ENCODE results near the gene NUTM2G.
"Not testable (repeated sequence)": the region's sequence is repeated elsewhere in the genome, so short reads cannot be mapped to it uniquely, and the experiment has no call there.

Gene NUTM2G, protein sequence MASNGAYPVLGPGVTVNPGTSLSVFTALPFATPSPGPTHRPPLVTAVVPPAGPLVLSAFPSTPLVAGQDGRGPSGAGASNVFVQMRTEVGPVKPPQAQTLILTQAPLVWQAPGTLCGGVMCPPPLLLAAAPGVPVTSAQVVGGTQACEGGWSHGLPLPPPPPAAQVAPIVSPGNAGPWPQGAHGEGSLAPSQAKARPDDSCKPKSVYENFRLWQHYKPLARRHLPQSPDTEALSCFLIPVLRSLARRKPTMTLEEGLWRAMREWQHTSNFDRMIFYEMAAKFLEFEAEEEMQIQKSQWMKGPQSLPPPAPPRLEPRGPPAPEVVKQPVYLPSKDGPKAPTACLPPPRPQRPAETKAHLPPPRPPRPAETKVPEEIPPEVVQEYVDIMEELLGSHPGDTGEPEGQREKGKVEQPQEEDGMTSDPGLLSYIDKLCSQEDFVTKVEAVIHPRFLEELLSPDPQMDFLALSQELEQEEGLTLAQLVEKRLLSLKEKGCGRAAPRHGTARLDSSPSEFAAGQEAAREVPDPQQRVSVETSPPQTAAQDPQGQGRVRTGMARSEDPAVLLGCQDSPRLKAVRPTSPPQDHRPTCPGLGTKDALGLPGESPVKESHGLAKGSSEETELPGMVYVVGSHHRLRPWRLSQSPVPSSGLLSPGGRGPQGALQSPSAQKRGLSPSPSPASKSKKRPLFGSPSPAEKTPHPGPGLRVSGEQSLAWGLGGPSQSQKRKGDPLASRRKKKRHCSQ

DNA sequence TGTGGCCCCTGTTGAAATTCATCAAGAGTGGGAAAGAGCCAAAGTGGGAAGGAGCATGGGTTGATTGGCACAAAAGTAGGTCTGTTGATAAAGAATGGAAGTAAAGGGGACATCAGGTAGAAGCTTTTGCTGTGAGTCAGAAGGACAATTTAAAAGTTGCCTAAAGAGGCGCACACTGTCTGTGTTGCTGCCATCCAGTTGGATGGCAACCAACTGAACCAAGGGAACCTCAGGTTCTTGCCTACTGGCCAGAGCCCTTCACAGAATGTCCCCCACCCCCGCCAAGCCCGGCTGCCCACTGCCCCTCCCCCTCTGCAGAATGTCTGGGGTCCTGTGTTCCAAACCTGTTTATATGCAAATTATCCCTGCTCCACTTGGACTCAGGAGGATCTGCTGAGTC lies at the start of gene NUTM2G:
Gene NUTM2G, plus strand, starts transcription at position 301 of the 400 bp plus-strand sequence. CDS start 182 bp downstream, outside the sequence.
- not testable (repeated sequence) for H3K27me3 Mint-ChIP-seq, H3K4me1 Mint-ChIP-seq, H3K4me3 Mint-ChIP-seq, H3K9me3 Mint-ChIP-seq, H3K27ac Mint-ChIP-seq, ATAC-seq, DNase-seq

DNA sequence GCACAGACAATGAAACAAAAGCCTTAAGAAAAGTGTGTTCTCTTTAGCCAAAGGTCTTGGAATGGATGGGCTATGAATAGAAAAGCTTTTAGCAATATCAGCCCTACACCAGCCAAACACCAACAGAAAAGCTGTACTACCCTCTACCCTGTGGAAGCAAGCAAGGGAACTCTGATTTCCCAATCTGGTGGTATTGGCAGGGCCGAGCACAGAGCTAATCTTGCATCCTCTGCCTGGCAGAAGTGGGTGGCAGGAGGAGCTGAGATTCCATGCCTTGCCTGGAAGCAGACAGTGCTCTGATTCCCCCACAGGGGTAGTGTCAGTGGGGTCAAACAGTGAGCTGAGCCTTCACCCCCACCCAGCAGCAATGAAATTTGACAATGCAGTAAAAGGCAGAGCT lies 44.7 kb upstream of the NUTM2G start:
- ATAC-seq = no peak
- Mint-ChIP-seq H3K4me3 (no peak overlapping the region), H3K27me3 (peaks cover 12% of the 10 kb centered on the region), H3K27ac (no peak overlapping the region), H3K4me1 (no peaks in the 10 kb centered on the region), H3K9me3 (peaks cover 10 to 16% of the 10 kb centered on the region in 2 donors)
- no peak for DNase-seq

DNA sequence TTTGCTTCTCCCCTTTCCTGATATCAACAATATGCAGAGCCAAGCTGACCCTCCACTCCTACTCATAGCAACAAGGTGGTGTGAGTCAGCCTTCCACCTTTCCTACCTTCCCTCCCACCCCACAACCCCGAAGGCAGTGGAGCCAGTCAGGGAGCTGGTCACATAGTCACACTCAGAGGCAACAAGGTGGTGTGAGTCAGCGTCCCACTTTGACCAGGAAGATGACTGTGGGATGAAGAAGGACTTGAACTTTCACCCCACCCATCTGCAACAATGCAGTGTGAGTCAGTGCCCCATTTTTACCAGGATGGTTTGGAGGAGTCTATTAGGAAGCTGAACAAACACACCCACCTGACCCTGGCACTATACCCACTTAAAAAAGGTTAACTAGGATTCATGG lies 44.2 kb upstream of the NUTM2G start:
- Mint-ChIP-seq H3K4me1 (no peaks in the 10 kb centered on the region), H3K27me3 (peaks cover 7% of the 10 kb centered on the region), H3K4me3 (no peak overlapping the region), H3K27ac (no peak overlapping the region), H3K9me3 (peaks cover 10 to 16% of the 10 kb centered on the region in 2 donors)
- no peak for DNase-seq
- ATAC-seq = no peak

DNA sequence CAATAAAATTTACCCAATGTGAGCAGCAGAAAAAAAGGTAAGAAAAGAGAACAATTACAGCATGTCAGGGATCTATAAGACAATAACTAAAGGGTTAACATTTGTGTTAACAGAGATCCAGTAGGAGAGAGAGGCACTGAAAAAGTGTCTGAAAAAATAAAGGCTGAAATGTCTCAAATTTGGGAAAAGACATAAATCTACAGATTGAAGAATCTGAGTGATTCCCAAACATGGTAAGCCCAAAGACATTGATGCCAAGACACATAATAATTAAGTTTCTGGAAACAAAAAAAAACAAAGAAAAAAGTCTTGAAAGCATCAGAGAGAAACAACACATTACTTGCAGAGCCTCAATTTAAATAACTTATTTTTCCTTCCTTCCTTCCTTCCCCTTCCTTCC lies 43.2 kb upstream of the NUTM2G start:
- ATAC-seq (no peak), DNase-seq (no peak)
- no peaks in the 10 kb centered on the region for H3K27me3 Mint-ChIP-seq
- no peaks in the 10 kb centered on the region for H3K4me1 Mint-ChIP-seq
- peaks cover 10 to 16% of the 10 kb centered on the region in 2 donors for H3K9me3 Mint-ChIP-seq
- H3K27ac Mint-ChIP-seq = no peak overlapping the region
- no peak overlapping the region for H3K4me3 Mint-ChIP-seq

DNA sequence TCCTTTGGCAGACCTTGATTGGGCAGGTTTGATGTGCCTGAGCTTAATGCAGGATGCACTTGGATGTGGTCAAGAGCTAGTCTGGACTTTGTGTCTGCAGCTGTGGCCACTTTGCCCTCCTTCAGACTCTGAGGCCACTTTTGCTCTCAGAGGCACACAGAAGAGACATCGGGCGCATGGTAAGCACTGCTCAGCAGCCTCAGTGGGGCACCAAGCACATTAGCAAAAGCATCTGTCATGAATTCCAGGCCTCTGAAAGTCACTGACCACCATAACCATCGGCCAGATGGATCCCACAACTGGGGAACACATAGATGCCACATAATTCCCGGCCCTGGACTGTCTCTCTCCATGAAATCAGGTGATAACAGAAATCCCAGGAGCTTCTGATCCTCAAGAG lies 40.1 kb upstream of the NUTM2G start:
- peaks cover 10 to 16% of the 10 kb centered on the region in 2 donors for H3K9me3 Mint-ChIP-seq
- no peaks in the 10 kb centered on the region for H3K4me1 Mint-ChIP-seq
- no peak for DNase-seq
- no peak overlapping the region for H3K27ac Mint-ChIP-seq
- H3K27me3 Mint-ChIP-seq = no peaks in the 10 kb centered on the region
- no peak for ATAC-seq
- no peak overlapping the region for H3K4me3 Mint-ChIP-seq

DNA sequence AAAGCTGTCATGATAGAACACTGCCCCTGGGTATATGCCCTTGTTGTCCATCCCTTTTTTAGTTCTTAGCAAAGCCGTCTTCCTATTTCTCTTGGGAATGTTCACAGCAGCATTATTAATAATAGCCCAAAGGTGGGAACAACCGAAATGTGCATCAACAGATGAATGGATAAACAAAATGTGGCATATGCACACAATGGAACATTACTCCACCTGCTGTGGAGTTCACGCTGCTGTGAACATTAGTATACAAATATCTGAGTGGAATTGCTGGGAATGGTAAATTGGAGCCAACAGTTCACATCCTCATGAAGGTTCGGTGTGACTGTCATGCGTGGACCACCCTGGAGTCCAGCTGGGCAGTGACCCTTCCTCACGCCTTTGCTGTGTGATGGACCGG lies 36.5 kb upstream of the NUTM2G start:
- no peaks in the 10 kb centered on the region for H3K27me3 Mint-ChIP-seq
- H3K4me1 Mint-ChIP-seq = no peaks in the 10 kb centered on the region
- H3K4me3 Mint-ChIP-seq = no peak overlapping the region
- ATAC-seq (no peak), DNase-seq (no peak)
- H3K9me3 Mint-ChIP-seq = no peaks in the 10 kb centered on the region
- no peak overlapping the region for H3K27ac Mint-ChIP-seq

DNA sequence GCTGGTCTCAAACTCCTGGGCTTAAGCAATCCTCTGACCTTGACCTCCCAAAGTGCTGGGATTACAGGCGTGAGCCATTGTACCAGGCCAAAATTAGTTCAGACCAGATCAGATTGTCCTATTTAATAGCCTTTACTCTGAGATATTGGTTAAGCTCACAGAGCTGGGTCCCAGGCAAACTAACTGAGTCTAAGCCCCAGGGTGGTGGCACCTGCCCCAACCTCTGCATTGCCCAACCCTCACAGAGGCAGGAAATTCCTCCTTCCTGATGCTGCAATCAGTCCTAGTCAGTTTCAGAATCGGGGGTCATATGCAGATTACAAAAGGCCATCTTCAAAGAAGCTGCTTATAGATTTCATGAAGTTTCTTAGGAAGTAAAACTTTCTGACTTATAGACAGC lies 28.6 kb upstream of the NUTM2G start:
- H3K9me3 Mint-ChIP-seq, DNase-seq, H3K27ac Mint-ChIP-seq, ATAC-seq, H3K4me1 Mint-ChIP-seq, H3K4me3 Mint-ChIP-seq, H3K27me3 Mint-ChIP-seq: not testable (repeated sequence)

DNA sequence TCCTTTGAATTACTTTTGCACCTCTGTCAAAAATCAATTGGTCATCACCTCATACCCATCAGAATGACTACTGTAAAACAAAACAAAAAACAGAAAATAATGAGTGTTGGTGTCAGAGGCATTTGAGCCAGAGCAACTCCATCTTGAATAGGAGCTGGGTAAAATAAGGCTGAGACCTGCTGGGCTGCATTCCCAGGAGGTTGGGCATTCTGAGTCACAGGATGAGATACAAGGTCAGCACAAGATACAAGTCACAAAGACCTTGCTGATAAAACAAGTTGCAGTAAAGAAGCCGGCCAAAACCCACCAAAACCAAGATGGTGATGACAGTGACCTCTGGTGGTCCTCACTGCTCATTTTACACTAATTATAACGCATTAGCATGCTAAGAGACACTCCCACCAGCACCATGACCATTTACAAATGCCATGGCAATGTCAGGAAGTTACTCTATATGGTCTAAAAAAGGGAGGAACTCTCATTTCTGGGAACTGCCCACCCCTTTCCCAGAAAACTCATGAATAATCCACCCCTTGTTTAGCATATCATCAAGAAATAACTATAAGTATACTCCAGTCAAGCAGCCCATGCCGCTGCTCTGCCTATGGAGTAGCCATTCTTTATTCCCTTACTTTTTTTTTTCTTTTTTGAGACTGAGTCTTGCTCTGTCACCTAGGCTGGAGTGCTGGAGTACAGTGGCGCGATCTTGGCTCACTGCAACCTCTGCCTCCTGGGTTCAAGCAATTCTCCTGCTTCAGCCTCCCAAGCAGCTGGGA lies 23.5 kb upstream of the NUTM2G start:
- H3K27me3 Mint-ChIP-seq, H3K4me3 Mint-ChIP-seq, DNase-seq, ATAC-seq, H3K9me3 Mint-ChIP-seq, H3K4me1 Mint-ChIP-seq, H3K27ac Mint-ChIP-seq: not testable (repeated sequence)

DNA sequence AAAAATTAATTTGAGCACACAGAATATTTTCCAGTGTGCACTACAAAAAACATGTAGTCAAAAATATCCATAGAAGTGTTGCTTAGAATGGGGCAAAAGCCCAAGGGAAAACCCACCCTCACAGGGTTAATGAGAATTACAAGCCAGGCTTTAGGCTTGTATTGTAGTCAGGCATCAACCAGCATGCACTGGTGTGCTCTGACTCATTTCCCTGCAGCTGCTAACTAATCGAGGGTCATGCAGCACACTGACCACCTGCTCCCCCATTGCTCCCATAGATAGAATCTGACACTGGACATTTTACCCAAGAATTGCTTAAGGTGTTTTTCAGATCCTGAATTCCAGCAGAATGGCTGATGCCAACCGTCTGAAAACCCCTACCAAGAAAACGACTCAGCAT lies 20.2 kb upstream of the NUTM2G start:
- not testable (repeated sequence) for DNase-seq, H3K9me3 Mint-ChIP-seq, H3K4me3 Mint-ChIP-seq, H3K4me1 Mint-ChIP-seq, H3K27ac Mint-ChIP-seq, ATAC-seq, H3K27me3 Mint-ChIP-seq

DNA sequence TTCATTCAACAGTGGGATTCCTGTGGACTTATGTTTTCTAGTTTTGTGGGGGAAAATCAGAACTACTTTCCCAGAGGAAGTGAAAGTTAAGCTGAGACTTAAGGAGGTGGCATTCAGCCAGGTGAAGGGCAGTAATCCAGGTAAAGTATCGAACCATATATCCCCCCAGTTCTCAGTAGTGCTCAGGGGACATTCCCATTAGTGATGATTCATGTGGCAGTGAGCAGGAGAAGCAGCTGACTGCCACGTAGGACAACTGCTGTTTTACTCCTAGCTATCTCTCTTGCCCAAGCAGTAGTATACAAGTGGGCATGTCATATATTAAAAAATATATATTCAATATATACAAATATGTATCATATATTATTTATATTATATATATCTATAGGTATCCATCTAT lies 13.1 kb upstream of the NUTM2G start:
- DNase-seq, H3K27me3 Mint-ChIP-seq, H3K4me1 Mint-ChIP-seq, H3K4me3 Mint-ChIP-seq, H3K27ac Mint-ChIP-seq, H3K9me3 Mint-ChIP-seq, ATAC-seq: not testable (repeated sequence)

DNA sequence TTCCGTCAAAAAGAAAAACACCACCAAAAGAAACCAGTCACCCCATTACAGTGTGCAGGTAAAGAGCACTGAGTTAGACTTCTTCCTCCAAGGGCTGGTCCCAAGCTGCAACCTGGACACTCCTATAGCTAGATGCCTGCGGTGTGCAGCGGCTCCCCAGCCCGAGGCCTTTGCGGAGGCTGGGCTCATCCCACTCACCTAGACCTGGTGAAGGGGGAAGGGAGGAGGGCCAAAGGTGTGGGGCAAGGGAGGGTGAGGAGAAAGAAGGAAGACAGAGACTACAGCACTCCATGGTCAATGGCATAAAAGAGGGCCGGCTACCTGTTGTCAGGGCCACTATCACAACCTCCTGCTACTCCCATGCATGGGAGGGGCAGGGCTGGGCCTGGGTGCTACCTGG lies 12.1 kb upstream of the NUTM2G start:
- not testable (repeated sequence) for H3K27me3 Mint-ChIP-seq, H3K4me1 Mint-ChIP-seq, ATAC-seq, H3K9me3 Mint-ChIP-seq, H3K4me3 Mint-ChIP-seq, DNase-seq, H3K27ac Mint-ChIP-seq

DNA sequence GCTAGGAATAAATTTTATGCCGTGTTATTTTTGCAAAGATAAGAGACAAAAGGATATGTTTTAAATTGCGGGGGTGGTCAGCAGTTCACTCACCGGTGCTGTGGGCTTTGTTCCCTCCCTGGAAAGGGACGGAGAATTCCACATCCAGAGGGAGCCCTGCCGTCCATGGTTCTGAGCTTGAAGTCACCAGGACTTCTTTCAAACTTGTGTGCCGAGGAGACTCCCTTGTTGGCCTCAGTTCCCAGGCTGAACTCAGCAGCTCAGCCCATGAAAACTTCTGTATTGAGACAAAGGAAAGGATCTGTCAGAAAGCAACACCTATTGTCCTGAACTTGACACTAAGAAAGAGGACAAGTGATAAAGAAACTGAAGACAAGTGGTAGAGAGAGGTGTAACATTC lies 10.1 kb upstream of the NUTM2G start:
- not testable (repeated sequence) for H3K27ac Mint-ChIP-seq, H3K9me3 Mint-ChIP-seq, DNase-seq, H3K4me1 Mint-ChIP-seq, ATAC-seq, H3K4me3 Mint-ChIP-seq, H3K27me3 Mint-ChIP-seq

DNA sequence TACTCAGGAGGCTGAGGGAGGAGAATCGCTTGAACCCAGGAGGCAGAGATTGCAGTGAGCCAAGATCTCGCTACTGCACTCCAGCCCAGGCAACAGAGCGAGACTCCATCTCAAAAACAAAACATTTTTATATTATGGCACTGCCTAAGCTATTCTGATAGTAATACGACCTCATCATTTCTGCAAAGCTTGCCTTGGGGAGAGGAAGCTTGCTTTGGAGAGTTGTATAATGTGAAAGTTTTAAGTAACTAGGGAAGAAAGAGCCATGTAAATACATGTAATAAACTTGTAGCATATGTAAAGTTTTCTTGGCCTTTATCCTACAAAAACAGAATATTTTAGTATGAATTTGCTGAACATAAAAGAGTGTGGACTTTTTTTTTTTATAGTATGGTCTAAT lies 7.8 kb upstream of the NUTM2G start:
- DNase-seq, H3K4me1 Mint-ChIP-seq, H3K27me3 Mint-ChIP-seq, H3K4me3 Mint-ChIP-seq, ATAC-seq, H3K27ac Mint-ChIP-seq, H3K9me3 Mint-ChIP-seq: not testable (repeated sequence)

DNA sequence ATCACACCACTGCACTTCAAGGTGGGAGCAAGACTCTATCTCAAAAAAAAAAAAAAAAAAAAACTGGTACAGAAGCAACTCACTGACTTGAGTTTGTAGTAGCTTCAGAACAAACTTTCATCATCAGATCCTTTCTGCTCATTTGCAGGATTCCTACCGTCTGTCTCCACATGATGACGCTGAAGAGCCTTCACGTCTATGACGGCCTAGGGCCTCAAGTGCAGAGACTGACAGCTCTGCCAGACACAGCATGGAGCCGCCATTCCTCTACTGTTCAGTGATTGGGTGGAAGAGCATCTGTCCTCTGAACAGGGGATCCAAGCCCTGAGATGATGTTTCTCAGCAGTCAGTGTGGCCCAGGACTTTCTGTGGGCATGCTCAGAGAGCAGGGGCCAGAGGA lies 3.1 kb upstream of the NUTM2G start:
- not testable (repeated sequence) for H3K27ac Mint-ChIP-seq, H3K27me3 Mint-ChIP-seq, H3K9me3 Mint-ChIP-seq, DNase-seq, ATAC-seq, H3K4me3 Mint-ChIP-seq, H3K4me1 Mint-ChIP-seq

DNA sequence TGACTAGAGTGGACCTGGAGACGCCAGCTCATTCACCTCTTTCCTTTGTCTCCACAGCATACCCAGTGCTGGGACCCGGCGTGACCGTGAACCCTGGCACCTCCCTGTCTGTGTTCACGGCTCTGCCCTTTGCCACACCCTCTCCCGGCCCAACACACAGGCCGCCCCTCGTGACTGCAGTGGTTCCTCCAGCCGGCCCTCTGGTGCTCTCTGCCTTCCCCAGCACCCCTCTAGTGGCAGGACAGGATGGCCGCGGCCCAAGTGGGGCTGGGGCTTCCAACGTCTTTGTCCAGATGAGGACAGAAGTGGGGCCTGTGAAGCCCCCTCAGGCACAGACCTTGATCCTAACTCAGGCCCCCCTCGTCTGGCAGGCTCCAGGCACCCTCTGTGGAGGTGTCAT lies 3.0 kb downstream of the NUTM2G start:
- ATAC-seq, H3K27me3 Mint-ChIP-seq, H3K9me3 Mint-ChIP-seq, H3K4me3 Mint-ChIP-seq, H3K27ac Mint-ChIP-seq, DNase-seq, H3K4me1 Mint-ChIP-seq: not testable (repeated sequence)

DNA sequence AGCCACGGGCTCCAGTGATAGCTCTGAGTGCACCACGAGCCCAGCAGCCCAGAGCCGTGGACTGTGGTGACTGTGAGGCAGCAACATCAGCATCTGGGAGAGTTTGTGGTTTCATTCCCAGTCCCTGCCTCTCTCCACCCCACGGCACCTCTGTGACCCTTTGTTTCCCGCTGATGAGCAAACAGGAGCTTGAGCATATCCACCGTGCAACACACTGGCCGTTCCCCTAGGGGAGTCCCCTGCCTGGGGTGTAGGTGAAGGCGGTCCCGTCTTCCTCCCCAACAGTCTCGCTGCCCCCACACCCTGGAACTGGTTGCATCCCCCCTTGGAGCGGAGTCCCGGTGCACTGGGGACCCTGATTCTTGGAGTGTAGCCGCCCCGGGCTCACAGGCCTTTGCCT lies 5.5 kb downstream of the NUTM2G start:
- H3K4me3 Mint-ChIP-seq, ATAC-seq, H3K27me3 Mint-ChIP-seq, H3K4me1 Mint-ChIP-seq, H3K9me3 Mint-ChIP-seq, DNase-seq, H3K27ac Mint-ChIP-seq: not testable (repeated sequence)

Data from stimulated activated naive CD8-positive, alpha-beta T cell treated with anti-CD3 and anti-CD28 coated beads, Interleukin-15, amount 100 ng/mL, for 72 hours (primary cell).